ENCODE data around the gene BCL2L1. TPM values are rescaled to one million over a fixed set of nuclear protein-coding genes. Genes with fewer than 3 reads are reported as not detected.
"Not testable (repeated sequence)": the region's sequence is repeated elsewhere in the genome, so short reads cannot be mapped to it uniquely, and the experiment has no call there.

Gene BCL2L1
- total RNA-seq, 1 donor from 2014 or later: 57.2 TPM

DNA sequence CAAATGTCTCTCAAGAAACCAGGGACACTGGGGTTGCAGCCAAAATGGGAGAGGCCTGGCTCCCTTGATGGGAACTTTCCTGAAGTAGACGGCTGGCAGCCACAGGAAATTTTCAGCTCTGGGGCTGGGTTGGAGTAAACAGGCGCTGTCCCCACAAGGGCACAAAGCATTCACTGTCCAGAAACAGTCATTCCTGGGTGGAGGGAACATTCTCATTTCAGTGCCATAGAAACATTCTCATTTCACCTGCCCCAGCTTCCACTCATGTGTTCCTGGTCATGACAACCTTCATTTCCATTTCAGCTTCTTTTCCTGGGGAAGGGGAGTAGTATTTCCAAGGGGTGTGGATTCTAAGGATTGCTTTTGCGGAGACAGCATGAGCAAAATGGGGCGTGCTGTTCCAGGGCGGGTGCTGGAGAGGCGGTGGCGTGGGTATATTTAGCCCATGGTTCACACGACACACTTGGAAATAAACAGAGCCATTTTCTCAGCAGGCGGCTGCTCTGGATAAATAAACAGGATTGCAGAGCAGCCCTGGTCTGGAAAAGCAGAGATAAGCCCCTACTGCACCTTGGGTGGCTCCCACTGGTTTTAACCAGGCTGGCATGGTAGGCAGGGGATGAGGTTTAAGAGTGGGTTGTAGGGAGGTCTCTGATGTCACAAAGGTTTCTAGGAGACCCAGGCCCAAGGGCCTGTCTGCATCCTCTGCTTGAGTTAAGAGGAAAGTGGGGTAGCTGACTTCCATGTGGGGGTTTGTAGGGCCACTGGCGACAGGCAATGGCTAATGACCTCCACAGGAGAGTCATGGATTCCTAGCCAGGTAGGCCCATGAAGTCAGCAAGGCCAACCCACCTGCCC is 52.1 kb downstream of the BCL2L1 start:
- no peak for DNase-seq (ENCODE audit: extremely low spot score in 2 of 2)
- intact Hi-C loops (cut with DNase I): no loop called here

DNA sequence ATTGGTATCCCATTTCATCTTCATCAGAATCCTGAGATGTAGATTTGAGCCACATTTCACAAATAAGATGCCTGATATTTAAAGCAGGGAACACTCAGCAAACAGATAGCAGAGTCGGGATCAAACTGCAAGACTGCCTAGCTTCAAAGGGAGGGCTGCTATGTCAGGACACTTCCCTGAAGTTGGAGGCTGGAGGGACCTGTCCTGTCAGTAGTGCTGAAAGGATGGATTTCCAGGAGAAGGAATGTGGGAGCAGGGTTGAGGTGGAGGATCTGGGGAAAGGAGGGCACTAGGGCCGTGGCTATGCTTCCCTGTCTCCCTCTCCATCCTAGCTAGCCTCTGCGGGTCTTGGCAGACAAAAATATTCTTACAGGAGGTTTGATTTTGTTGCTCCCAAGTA is 52.8 kb downstream of the BCL2L1 start:
- Histone ChIP-seq H3K4me3 (no peak overlapping the region), H3K36me3 (peaks cover 0 to 5% of the 10 kb centered on the region in 2 donors), H3K27ac (peak overlapping the region; percentile 83), H3K9me3 (no peaks in the 10 kb centered on the region), H3K4me1 (peaks cover 95% of the 10 kb centered on the region), H3K27me3 (no peaks in the 10 kb centered on the region)
- intact Hi-C loops (cut with DNase I): no loop called here
- DNase-seq (ENCODE audit: extremely low spot score in 2 of 2): no peak
- TF ChIP-seq POLR2AphosphoS5 (IDR thresholded peaks at IDR 0.05; ENCODE audit: insufficient read depth in 1 of 2, low read depth in 1 of 2) (no peak), POLR2A (IDR thresholded peaks at IDR 0.05) (no peak)
- TF ChIP-seq, protein P1, sequence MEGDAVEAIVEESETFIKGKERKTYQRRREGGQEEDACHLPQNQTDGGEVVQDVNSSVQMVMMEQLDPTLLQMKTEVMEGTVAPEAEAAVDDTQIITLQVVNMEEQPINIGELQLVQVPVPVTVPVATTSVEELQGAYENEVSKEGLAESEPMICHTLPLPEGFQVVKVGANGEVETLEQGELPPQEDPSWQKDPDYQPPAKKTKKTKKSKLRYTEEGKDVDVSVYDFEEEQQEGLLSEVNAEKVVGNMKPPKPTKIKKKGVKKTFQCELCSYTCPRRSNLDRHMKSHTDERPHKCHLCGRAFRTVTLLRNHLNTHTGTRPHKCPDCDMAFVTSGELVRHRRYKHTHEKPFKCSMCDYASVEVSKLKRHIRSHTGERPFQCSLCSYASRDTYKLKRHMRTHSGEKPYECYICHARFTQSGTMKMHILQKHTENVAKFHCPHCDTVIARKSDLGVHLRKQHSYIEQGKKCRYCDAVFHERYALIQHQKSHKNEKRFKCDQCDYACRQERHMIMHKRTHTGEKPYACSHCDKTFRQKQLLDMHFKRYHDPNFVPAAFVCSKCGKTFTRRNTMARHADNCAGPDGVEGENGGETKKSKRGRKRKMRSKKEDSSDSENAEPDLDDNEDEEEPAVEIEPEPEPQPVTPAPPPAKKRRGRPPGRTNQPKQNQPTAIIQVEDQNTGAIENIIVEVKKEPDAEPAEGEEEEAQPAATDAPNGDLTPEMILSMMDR (IDR thresholded peaks at IDR 0.05): no peak

More for the DNA sequence above, 52.1 kb downstream of the BCL2L1 start:
- peaks cover 95% of the 10 kb centered on the region for H3K4me1 ChIP-seq
- H3K27me3 ChIP-seq: no peaks in the 10 kb centered on the region
- H3K36me3 ChIP-seq: peaks cover 0 to 5% of the 10 kb centered on the region in 2 donors
- no peak overlapping the region for H3K4me3 ChIP-seq
- H3K27ac ChIP-seq: peak overlapping the region; percentile 83
- H3K9me3 ChIP-seq: no peaks in the 10 kb centered on the region
- TF ChIP-seq, protein P1 (IDR thresholded peaks at IDR 0.05): no peak
- peak in 1 of 2 donors; percentile 38 for TF ChIP-seq POLR2AphosphoS5 (IDR thresholded peaks at IDR 0.05; ENCODE audit: insufficient read depth in 1 of 2, low read depth in 1 of 2)

DNA sequence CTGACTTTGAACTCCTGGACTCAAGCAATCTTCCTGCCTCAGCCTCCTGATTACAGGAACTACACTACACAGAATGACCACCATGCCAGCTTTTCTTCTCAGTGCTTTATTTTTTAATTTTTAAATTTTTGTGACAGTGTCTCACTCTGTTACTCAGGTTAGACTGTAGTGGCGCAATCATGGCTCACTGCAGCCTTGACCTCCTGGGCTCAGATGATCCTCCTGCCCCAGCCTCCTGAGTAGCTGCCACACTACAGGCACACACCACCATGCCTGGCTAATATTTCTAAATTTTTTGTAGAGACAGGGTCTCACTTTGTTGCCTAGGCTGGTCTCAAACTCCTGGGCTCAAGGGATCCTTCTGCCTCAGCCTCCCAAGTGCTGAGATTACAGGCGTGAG is 53.7 kb downstream of the BCL2L1 start:
- H3K4me1 ChIP-seq: peaks cover 95% of the 10 kb centered on the region
- H3K27ac ChIP-seq: peak overlapping the region; percentile 83
- H3K27me3 ChIP-seq; H3K4me3 ChIP-seq; intact Hi-C loops (cut with DNase I); H3K9me3 ChIP-seq; DNase-seq (ENCODE audit: extremely low spot score in 2 of 2); H3K36me3 ChIP-seq: not testable (repeated sequence)

DNA sequence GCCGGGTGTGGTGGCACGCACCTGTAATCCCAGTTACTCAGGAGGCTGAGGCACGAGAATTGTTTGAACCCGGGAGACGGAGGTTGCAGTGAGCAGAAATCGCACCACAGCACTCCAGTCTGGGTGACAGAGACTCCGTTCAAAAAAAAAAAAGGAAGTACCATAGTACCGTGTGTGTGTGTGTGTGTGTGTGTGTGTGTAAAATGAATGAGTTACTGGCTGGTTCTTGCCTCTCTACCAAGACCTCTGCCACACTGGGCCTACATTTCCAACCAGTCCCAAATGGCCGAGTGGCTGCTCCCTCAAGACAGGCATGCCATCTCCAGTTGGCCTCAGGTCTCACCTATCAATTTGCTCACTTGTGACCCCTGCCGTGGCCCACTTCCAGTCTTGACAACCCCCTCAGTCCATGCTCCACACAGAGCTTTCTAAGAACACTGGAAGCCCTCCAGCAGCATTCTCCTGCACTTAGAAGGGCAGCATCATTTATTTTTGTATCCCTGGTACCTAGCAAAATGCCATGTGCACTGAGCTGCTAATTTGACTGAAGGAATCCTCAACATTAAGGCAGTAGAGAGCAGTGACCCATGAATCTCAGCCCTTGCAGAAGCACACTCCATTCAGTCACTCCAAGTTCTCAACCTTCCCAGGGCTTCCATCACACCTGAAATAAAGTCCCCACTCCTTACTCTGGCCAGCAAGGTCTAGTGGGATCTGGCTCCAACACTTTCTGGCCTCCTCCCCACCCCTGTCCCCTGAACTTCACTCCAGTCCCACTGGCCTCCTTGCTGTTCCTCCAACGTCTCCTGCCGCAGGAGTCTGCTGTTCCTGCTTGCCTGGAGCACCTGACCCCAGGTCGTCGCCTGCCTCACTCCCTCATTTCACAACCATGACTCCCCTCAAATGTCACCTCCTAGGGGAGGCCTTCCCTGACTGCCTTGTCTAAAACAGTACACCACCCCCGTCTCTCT is 55.1 kb downstream of the BCL2L1 start:
- no peak for DNase-seq (ENCODE audit: extremely low spot score in 2 of 2)
- Histone ChIP-seq H3K4me1 (peaks cover 87% of the 10 kb centered on the region), H3K27ac (peak overlapping the region; percentile 88), H3K36me3 (peaks cover 0 to 5% of the 10 kb centered on the region in 2 donors), H3K4me3 (no peak overlapping the region), H3K27me3 (no peaks in the 10 kb centered on the region), H3K9me3 (no peaks in the 10 kb centered on the region)
- TF ChIP-seq POLR2A (IDR thresholded peaks at IDR 0.05): no peak
- TF ChIP-seq POLR2AphosphoS5 (IDR thresholded peaks at IDR 0.05; ENCODE audit: insufficient read depth in 1 of 2, low read depth in 1 of 2): no peak
- TF ChIP-seq, protein P1 (IDR thresholded peaks at IDR 0.05): no peak
- intact Hi-C loops (cut with DNase I): no loop called here

DNA sequence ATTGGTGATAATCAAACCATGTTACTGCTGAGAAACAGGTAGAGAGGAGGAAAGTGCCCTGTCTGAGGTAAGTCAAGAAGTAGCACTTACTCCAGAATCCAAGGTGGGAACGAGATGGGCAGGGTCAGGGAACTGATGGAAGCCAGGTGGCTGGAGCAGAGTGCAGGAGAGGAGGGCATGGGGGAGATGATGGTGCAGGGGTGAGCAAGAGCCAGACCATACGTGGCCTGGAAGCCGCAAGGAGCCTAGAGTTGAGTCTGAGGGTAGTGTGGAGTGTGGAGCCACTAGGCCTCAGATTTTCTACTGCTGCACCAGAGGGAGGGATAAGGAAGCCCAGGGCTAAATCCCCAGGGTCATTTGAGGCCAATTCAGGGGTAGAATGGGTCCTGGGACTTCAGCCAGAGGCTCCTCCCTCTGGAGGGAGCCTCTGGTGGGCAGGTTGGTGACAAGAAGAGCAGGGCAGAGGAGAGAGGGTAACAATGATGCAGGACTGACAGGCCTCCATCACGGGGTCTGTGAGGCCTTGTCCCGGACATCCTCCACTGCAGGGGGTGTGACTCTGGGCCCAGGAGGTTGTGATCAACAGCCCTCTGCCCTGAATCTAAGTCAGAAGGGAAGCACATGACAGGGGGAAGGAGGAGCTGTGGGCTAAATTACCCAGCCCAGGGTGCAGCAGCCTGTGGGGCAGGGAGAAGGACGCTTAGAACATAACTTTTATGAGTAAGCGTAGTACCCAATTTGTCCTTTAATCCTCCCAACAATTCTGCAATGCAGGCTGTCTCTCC is 56.2 kb downstream of the BCL2L1 start:
- no peaks in the 10 kb centered on the region for H3K9me3 ChIP-seq
- no peak overlapping the region for H3K4me3 ChIP-seq
- H3K27ac ChIP-seq: peak overlapping the region; percentile 88
- peaks cover 0 to 5% of the 10 kb centered on the region in 2 donors for H3K36me3 ChIP-seq
- peaks cover 86% of the 10 kb centered on the region for H3K4me1 ChIP-seq
- DNase-seq (ENCODE audit: extremely low spot score in 2 of 2): no peak
- H3K27me3 ChIP-seq: no peaks in the 10 kb centered on the region
- intact Hi-C loops (cut with DNase I): no loop called here
- TF ChIP-seq POLR2A (IDR thresholded peaks at IDR 0.05) (no peak), POLR2AphosphoS5 (IDR thresholded peaks at IDR 0.05; ENCODE audit: insufficient read depth in 1 of 2, low read depth in 1 of 2) (peak in 1 of 2 donors; percentile 50)

All from vagina (tissue), 2 donors.